CD4-positive, alpha-beta T cell treated with Interleukin-12 subunit alpha and Interleukin-12 subunit beta, for 1 hour (primary cell): ENCODE results near the gene NOL7.

Experiments used
- DNase-seq: peaks from one replicate; pipeline ENCODE4 v3.0.0-alpha.2; 2020

Gene NOL7

GRCh38 chr6:13660273-13660672 lies 45.1 kb downstream of the NOL7 start:
- DNase-seq, result no peak

- DNase-seq, result no peak
Measured at GRCh38 chr6:13660893-13661292, 45.8 kb downstream of the NOL7 start.

GRCh38 chr6:13661647-13662046 lies 46.5 kb downstream of the NOL7 start:
- no peak for DNase-seq

- DNase-seq, result no peak
Measured at GRCh38 chr6:13662651-13663334, 47.7 kb downstream of the NOL7 start.

- DNase-seq, result no peak
Measured at GRCh38 chr6:13663986-13664385, 48.9 kb downstream of the NOL7 start.

- no peak for DNase-seq
Measured at GRCh38 chr6:13664703-13665352, 49.7 kb downstream of the NOL7 start.

GRCh38 chr6:13666194-13667105 lies 51.3 kb downstream of the NOL7 start:
- peak; percentile 26 for DNase-seq

- no peak for DNase-seq
Measured at GRCh38 chr6:13667655-13668054, 52.5 kb downstream of the NOL7 start.

- peak; percentile 21 for DNase-seq
Measured at GRCh38 chr6:13668291-13668928, 53.3 kb downstream of the NOL7 start.

- DNase-seq, result no peak
Measured at GRCh38 chr6:13669476-13669875, 54.3 kb downstream of the NOL7 start.
